Thyroid gland (tissue), 4 donors: Measurements from ENCODE around the gene TRIM33. TPM values are rescaled to one million over a fixed set of nuclear protein-coding genes. Genes with fewer than 3 reads are reported as not detected.
"Not testable (repeated sequence)": the region's sequence is repeated elsewhere in the genome, so short reads cannot be mapped to it uniquely, and the experiment has no call there.

Experiments used
- DNase-seq, 2 donors: peaks; one replicate each; pipeline ENCODE4 v3.0.0-alpha.2; 2019
- H3K27ac ChIP-seq, 3 donors: fragments of 200-600 bp; sonication (generic); 1 replicate in 2 of 3; 2 replicates in 1 of 3; pipeline ENCODE4 v1.5.1; 2016 to 2019; ENCODE audit warnings: mild to moderate bottlenecking in 1 of 3, moderate library complexity in 1 of 3
- H3K27me3 ChIP-seq: fragments of 200-600 bp; sonication (generic); one replicate; pipeline ENCODE4 v1.5.1; 2019
- H3K36me3 ChIP-seq, 2 donors: fragments of 200-600 bp; sonication (generic); one replicate each; pipeline ENCODE4 v1.5.1; 2016 to 2019
- H3K4me1 ChIP-seq, 2 donors: fragments of 200-600 bp; sonication (generic); one replicate each; pipeline ENCODE4 v1.5.1; 2017 to 2019
- H3K4me3 ChIP-seq, 3 donors: fragments of 200-600 bp; sonication (generic); replicated peaks in 1 of 3; 1 replicate in 2 of 3; 2 replicates in 1 of 3; pipeline ENCODE4 v1.5.1; 2016; ENCODE audit warnings: mild to moderate bottlenecking in 1 of 3
- H3K9me3 ChIP-seq: fragments of 200-600 bp; sonication (generic); one replicate; pipeline ENCODE4 v1.5.1; 2017
- CTCF ChIP-seq, 6 experiments: fragments of 200-600 bp in 3 of 6; fragments of 450-650 bp in 3 of 6; sonication (generic) in 3 of 6; IDR thresholded peaks; one replicate each; pipeline ENCODE4 v1.5.1; 2016 to 2019; ENCODE audit warnings: antibody characterized with exemption in 6 of 6, mild to moderate bottlenecking in 2 of 6, inconsistent platforms in 1 of 6, moderate library complexity in 1 of 6
- POLR2A ChIP-seq, 2 donors: fragments of 450-650 bp; IDR thresholded peaks; one replicate each; pipeline ENCODE4 v1.6.1; 2017; ENCODE audit warnings: antibody characterized with exemption in 2 of 2, mild to moderate bottlenecking in 2 of 2, moderate library complexity in 1 of 2
- whole genome bisulfite sequencing, 2 donors: methylation state at CpG; one replicate each; pipeline ENCODE4 v1.1.5; 2017; 5-methylcytosine and 5-hydroxymethylcytosine counted together
- intact Hi-C: fragments of 100-400 bp; cut with DNase I; formaldehyde crosslinking; loops from one replicate; pipeline ENCODE4 v1.15.1; 2023
- total RNA-seq, 4 donors: library from RNA; depleted of rRNA; stranded (reverse); fragments of >200 nt; gene quantifications; one replicate each; pipeline ENCODE4 v1.2.3, GENCODE V29; 2016

TRIM33 gene
- total RNA-seq, 4 donors from 2014 or later: 53.9 to 112 (median 58.0) TPM

- Histone ChIP-seq H3K27me3 (no peaks in the 10 kb centered on the region), H3K4me1 (peaks cover 0 to 3% of the 10 kb centered on the region in 2 donors), H3K36me3 (no peaks in the 10 kb centered on the region), H3K9me3 (no peaks in the 10 kb centered on the region), H3K4me3 (no peak overlapping the region), H3K27ac (no peak overlapping the region)
- TF ChIP-seq POLR2A (IDR thresholded peaks at IDR 0.05) (no peak), CTCF (IDR thresholded peaks at IDR 0.05) (no peak)
- intact Hi-C loops: no loop called here
- 59 to 68% methylated on average over 2 of the region's 2 CpGs for WGBS, 2 donors
- no peak for DNase-seq
Observed at GRCh38 chr1:114488739-114489138, 22.3 kb downstream of the TRIM33 start.

- TF ChIP-seq CTCF (IDR thresholded peaks at IDR 0.05) (no peak), POLR2A (IDR thresholded peaks at IDR 0.05) (no peak)
- H3K36me3 ChIP-seq: no peaks in the 10 kb centered on the region
- intact Hi-C loops: no loop called here
- H3K27me3 ChIP-seq: no peaks in the 10 kb centered on the region
- no peak for DNase-seq
- H3K27ac ChIP-seq: no peak overlapping the region
- H3K4me3 ChIP-seq: no peak overlapping the region
- peaks cover 0 to 3% of the 10 kb centered on the region in 2 donors for H3K4me1 ChIP-seq
- no peaks in the 10 kb centered on the region for H3K9me3 ChIP-seq
Observed at GRCh38 chr1:114485286-114485685, 25.7 kb downstream of the TRIM33 start.

- H3K4me3 ChIP-seq: no peak overlapping the region
- DNase-seq: no peak
- no peaks in the 10 kb centered on the region for H3K27me3 ChIP-seq
- no peaks in the 10 kb centered on the region for H3K9me3 ChIP-seq
- no peak overlapping the region for H3K27ac ChIP-seq
- TF ChIP-seq CTCF (IDR thresholded peaks at IDR 0.05): no peak
- no peak for TF ChIP-seq POLR2A (IDR thresholded peaks at IDR 0.05)
- intact Hi-C loops: no loop called here
- H3K4me1 ChIP-seq: peaks cover 0 to 3% of the 10 kb centered on the region in 2 donors
- WGBS, 2 donors: 65 to 76% methylated on average over 3 of the region's 3 CpGs
- no peaks in the 10 kb centered on the region for H3K36me3 ChIP-seq
Observed at GRCh38 chr1:114482585-114482984, 28.4 kb downstream of the TRIM33 start.

- DNase-seq, H3K4me3 ChIP-seq: not testable (repeated sequence)
Observed at GRCh38 chr1:114479636-114480035, 31.4 kb downstream of the TRIM33 start.

GRCh38 chr1:114479134-114479533, 31.9 kb downstream of the TRIM33 start:
- H3K27ac ChIP-seq: no peak overlapping the region
- TF ChIP-seq POLR2A (IDR thresholded peaks at IDR 0.05): no peak
- TF ChIP-seq CTCF (IDR thresholded peaks at IDR 0.05): no peak
- H3K27me3 ChIP-seq: no peaks in the 10 kb centered on the region
- no peaks in the 10 kb centered on the region for H3K36me3 ChIP-seq
- DNase-seq: no peak
- H3K4me3 ChIP-seq: no peak overlapping the region
- 94 to 95% methylated on average over 2 of the region's 2 CpGs for WGBS, 2 donors
- intact Hi-C loops: no loop called here
- H3K9me3 ChIP-seq: no peaks in the 10 kb centered on the region
- peaks cover 0 to 2% of the 10 kb centered on the region in 2 donors for H3K4me1 ChIP-seq

More at GRCh38 chr1:114479636-114480035, 31.4 kb downstream of the TRIM33 start:
- H3K27ac ChIP-seq, intact Hi-C loops, H3K4me1 ChIP-seq, H3K9me3 ChIP-seq, H3K36me3 ChIP-seq, H3K27me3 ChIP-seq: not testable (repeated sequence)
- 93 to 94% methylated on average over 17 of the region's 17 CpGs for WGBS, 2 donors

- Histone ChIP-seq H3K9me3 (no peaks in the 10 kb centered on the region), H3K36me3 (no peaks in the 10 kb centered on the region), H3K4me1 (peaks cover 5 to 8% of the 10 kb centered on the region in 2 donors), H3K27ac (no peak overlapping the region), H3K27me3 (no peaks in the 10 kb centered on the region), H3K4me3 (no peak overlapping the region)
- intact Hi-C loops: no loop called here
- no peak for TF ChIP-seq POLR2A (IDR thresholded peaks at IDR 0.05)
- no peak for TF ChIP-seq CTCF (IDR thresholded peaks at IDR 0.05)
- no peak for DNase-seq
- WGBS, 2 donors: 97 to 98% methylated on average over 6 of the region's 6 CpGs
Observed at GRCh38 chr1:114473796-114474195, 37.2 kb downstream of the TRIM33 start.
